COLO829 (cell line): Measurements from ENCODE around the gene SORCS1.

Experiments used
- DNase-seq: peaks from one replicate; pipeline ENCODE4 v3.0.0; 2012; ENCODE audit warnings: low spot score

SORCS1 gene

DNA sequence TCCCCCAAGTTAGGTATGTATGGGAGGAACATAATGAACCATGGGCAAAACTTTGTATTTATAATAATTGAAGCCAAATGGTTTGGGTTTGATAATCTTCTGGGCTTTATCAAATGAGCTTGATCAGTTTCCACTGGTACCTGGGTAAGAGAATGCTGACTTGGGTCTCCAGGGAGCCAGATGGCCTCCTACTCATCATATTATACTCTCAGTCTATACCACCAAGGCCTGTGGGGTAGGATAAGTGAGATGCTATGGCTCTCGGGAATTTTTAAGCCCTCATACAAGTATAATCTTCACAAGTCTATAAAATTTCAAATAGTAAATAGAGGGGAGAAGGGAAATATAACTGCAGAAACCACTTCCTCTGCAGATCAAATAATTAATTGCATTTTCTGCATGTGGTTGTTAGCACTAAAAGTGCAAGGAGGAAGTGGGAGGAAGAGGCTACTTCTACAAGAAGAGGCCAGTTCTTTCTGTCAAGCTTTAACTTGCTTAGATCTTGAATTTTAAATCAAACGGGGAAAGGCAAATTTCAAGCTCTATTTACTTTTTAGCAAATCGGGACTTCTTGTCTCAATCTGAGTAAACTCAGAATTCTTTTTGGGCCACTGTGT, 349.0 kb downstream of the SORCS1 start:
- DNase-seq: no peak

DNA sequence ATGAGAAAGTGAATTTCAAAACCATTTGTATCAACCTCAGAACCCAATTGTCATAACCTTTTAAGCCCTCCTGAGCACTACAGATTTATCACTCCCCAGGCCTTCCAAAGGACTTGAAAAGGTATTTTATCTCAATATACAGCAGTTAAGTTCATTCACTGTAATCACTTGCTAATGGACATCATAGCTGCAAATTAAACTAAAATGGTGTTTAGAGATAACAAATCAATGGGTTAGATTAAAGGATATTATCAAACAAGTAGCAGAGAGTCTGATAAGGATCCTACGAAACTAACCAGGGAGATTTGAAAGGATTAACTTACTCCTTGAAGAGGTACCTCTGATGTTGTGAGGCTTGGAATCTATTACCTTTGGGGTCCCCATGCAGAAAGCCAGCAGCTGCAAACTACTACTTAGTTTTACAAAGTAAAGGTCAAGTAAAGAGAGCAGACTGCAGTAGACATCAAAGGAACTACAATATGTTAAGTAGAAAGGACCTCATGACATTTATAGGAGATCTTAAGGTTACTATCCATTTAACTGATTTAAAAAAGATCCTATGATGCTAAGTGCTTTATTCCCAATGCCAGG, 359.4 kb downstream of the SORCS1 start:
- DNase-seq: no peak

GRCh38 chr10:106802949-106803348, 361.6 kb downstream of the SORCS1 start:
- no peak for DNase-seq

DNA sequence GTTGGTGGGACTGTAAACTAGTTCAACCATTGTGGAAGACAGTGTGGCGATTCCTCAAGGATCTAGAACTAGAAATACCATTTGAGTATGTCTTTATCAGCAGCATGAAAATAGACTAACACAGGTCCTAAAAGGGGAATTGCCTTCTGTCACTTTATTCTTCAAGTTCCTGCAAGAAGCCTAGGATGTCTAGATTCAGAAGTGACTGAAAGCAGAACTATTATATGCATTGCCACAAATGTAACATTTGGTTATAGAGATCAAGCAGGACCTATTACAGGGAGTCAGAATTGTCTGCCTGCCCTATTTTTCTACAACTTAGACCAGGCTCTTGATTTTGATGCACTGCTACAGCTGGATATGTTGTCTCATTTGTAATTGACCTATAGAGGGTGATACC, 364.7 kb downstream of the SORCS1 start:
- DNase-seq: no peak

GRCh38 chr10:106795619-106796018, 368.9 kb downstream of the SORCS1 start:
- peak; percentile 8 for DNase-seq

- DNase-seq: no peak
These were observed 370.9 kb downstream of the SORCS1 start for GRCh38 chr10:106793617-106794016.

GRCh38 chr10:106789623-106790022, 374.9 kb downstream of the SORCS1 start:
- no peak for DNase-seq

DNA sequence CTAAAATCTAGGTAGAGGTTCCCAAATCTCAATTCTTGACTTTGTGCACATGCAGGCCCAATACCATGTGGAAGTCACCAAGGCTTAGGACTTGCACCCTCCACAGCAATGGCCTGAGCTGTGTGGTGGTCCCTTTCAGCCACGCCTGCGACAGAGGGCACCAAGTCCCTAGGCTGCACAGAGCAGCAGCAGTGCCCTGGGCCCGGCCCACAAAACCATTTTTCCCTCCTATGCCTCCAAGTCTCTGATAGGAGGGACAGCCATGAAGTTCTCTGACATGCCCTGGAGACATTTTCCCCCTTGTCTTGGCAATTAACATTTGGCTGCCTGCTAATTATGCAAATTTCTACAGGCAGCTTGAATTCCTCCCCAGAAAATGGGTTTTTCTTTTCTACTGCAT, 375.5 kb downstream of the SORCS1 start:
- DNase-seq: no peak

- no peak for DNase-seq
These were observed 379.0 kb downstream of the SORCS1 start for GRCh38 chr10:106785528-106785927.

GRCh38 chr10:106780632-106781031, 383.9 kb downstream of the SORCS1 start:
- no peak for DNase-seq

- DNase-seq: no peak
These were observed 386.7 kb downstream of the SORCS1 start for GRCh38 chr10:106777841-106778240.

DNA sequence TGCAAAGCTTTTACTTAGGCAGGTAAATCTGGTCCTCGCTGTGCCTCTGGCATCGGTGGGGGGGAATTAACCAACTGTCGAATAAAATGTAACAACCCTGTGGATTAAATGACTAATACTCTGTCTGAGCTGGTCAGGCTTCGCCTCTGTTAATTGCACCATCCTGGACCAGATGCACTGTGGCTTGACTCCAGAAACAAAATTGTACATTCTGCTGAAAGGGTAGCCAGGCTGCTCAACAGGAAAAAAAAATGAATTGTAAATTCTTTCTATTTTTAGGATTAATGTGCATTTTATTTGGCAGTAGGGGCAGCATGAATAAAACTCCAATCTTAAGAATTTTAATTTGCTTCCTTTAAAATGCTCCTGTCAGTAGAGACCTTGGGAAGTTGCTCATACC, 389.4 kb downstream of the SORCS1 start:
- no peak for DNase-seq

DNA sequence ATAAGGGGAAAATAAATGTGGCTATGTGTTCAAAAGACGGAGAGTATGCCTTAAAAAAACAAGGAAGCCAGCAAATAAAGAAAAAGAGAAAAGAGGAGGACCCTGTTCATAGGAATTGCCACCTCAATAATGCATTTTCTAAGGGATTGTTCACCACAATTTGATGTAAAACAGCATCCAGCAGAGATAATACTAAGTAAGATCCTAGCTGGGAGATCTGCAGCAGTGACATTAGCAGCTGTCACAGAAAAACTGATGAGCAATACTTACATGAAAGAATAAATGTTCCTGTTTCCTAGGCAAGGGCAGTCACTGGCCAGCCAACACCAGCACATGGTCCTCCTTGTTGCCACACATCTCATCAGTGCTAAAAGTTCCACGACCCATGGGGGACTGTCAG, 391.5 kb downstream of the SORCS1 start:
- no peak for DNase-seq

- no peak for DNase-seq
These were observed 393.4 kb downstream of the SORCS1 start for GRCh38 chr10:106771154-106771553.

- DNase-seq: no peak
These were observed 396.3 kb downstream of the SORCS1 start for GRCh38 chr10:106768204-106768603.

GRCh38 chr10:106765928-106766327, 398.6 kb downstream of the SORCS1 start:
- no peak for DNase-seq

GRCh38 chr10:106765241-106765754, 399.2 kb downstream of the SORCS1 start:
- DNase-seq: no peak

GRCh38 chr10:106764360-106764759, 400.1 kb downstream of the SORCS1 start:
- no peak for DNase-seq

DNA sequence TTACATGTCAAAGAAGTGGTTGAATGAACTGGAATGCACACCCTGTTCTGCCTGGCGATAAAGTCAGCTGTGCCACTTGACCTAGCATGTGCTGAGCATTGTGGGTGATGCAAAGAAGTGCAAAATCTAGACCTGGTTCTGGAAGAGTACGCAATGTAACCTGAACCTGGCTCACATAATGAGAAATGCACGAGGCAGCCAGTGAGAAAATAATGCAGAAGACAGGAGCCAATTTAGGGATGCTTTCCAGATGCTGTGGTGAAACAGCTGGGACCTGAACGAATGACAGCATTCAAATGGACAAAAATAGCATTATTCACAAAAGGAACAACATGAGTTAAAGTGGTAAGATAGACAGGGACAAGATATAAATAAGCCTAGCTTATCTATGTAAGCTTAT, 402.6 kb downstream of the SORCS1 start:
- DNase-seq: no peak

GRCh38 chr10:106757521-106757920, 407.0 kb downstream of the SORCS1 start:
- DNase-seq: no peak

GRCh38 chr10:106751091-106751490, 413.4 kb downstream of the SORCS1 start:
- no peak for DNase-seq

DNA sequence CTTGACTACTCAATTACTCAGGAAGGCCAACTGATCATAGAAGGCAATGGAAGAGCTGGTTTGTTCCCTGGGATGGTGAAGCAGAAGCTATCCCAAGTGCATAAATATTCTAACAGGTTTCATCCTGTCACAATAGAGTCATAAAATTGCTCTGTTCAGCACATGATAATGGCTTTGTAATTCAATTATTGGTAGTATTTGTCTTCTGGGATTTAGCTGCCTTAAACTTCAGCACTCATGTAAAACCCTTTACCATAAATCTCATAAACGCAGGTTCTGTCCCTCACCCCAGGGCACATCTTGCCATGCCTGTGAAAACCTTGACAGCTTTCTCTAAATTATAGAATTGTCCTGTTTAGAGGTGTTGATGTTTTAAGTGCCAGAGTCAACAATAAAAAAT, 417.6 kb downstream of the SORCS1 start:
- DNase-seq: no peak

DNA sequence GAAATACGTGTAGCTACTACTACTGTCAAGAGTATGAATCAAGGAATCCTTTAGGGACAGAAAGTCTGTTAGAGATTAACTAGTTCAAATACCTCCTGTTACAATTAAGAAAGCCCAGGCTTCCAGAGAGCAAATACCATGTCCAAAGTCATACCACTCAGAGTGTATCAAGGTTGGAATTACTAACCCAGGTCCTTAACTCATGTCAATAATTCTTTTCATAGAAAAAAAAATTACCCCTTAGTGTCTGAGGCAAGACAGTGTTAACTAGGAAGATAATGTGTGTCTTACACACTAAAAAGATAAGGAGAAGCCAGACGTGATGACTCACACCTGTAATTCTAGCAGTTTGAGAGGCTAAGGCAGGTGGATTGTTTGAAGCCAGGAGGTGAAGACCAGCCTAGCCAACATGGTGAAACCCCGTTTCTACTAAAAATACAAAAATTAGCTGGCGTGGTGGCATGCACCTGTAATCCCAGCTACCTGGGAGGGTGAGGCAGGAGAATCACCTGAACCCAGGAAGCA, 423.4 kb downstream of the SORCS1 start:
- no peak for DNase-seq

DNA sequence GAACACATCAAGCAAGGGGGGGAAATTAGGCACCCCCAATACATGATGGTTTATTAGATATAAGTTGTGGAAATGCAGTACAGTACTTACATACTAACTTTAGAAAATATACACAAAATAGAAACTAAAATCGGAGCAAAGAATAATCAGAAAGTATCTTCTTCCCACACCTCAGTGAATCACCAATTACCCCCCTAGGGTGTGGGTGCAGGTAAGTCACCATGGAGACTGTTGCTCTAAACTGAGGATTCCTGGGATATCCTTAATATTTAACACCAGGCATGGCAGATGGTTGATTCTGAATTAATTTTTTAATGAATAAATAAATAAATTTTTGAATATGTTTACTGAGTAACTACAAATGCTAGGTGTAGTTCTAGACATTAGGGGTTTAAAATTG, 424.4 kb downstream of the SORCS1 start:
- DNase-seq: no peak
